ENCODE data around the gene STXBP6.

Gene STXBP6

GRCh38 chr14:25026476-25027137 lies 23.3 kb downstream of the STXBP6 start:
- H3K4me3 ChIP-seq (ENCODE audit: low read depth, low read length): no peak overlapping the region
- no peak for TF ChIP-seq CTCF (IDR thresholded peaks at IDR 0.05; ENCODE audit: low read depth, low read length)

GRCh38 chr14:25019892-25020291 lies 30.1 kb downstream of the STXBP6 start:
- no peak for TF ChIP-seq CTCF (IDR thresholded peaks at IDR 0.05; ENCODE audit: low read depth, low read length)
- DNase-seq (ENCODE audit: low read depth, low spot score): no peak
- no peak overlapping the region for H3K4me3 ChIP-seq (ENCODE audit: low read depth, low read length)
- in situ Hi-C loops (cut with HindIII; ENCODE audit: low sequenced_read_pairs): no loop called here

More at GRCh38 chr14:25026476-25027137, 23.3 kb downstream of the STXBP6 start:
- DNase-seq (ENCODE audit: low read depth, low spot score): no peak
- in situ Hi-C loops (cut with HindIII; ENCODE audit: low sequenced_read_pairs): no loop called here

- H3K4me3 ChIP-seq (ENCODE audit: low read depth, low read length): no peak overlapping the region
- in situ Hi-C loops (cut with HindIII; ENCODE audit: low sequenced_read_pairs): no loop called here
- no peak for DNase-seq (ENCODE audit: low read depth, low spot score)
- no peak for TF ChIP-seq CTCF (IDR thresholded peaks at IDR 0.05; ENCODE audit: low read depth, low read length)
Measured at GRCh38 chr14:25017562-25017961, 32.4 kb downstream of the STXBP6 start.

GRCh38 chr14:25015761-25016160 lies 34.2 kb downstream of the STXBP6 start:
- in situ Hi-C loops (cut with HindIII; ENCODE audit: low sequenced_read_pairs): no loop called here
- no peak overlapping the region for H3K4me3 ChIP-seq (ENCODE audit: low read depth, low read length)
- no peak for DNase-seq (ENCODE audit: low read depth, low spot score)
- TF ChIP-seq CTCF (IDR thresholded peaks at IDR 0.05; ENCODE audit: low read depth, low read length): no peak

- no peak for TF ChIP-seq CTCF (IDR thresholded peaks at IDR 0.05; ENCODE audit: low read depth, low read length)
- DNase-seq (ENCODE audit: low read depth, low spot score): no peak
- H3K4me3 ChIP-seq (ENCODE audit: low read depth, low read length): no peak overlapping the region
- in situ Hi-C loops (cut with HindIII; ENCODE audit: low sequenced_read_pairs): no loop called here
Measured at GRCh38 chr14:25014440-25014839, 35.5 kb downstream of the STXBP6 start.

GRCh38 chr14:25011095-25011494 lies 38.9 kb downstream of the STXBP6 start:
- no peak for TF ChIP-seq CTCF (IDR thresholded peaks at IDR 0.05; ENCODE audit: low read depth, low read length)
- in situ Hi-C loops (cut with HindIII; ENCODE audit: low sequenced_read_pairs): no loop called here
- no peak for DNase-seq (ENCODE audit: low read depth, low spot score)
- no peak overlapping the region for H3K4me3 ChIP-seq (ENCODE audit: low read depth, low read length)

Data from astrocyte of the spinal cord (primary cell).